BJ (cell line): Measurements from ENCODE around the gene RIMBP2. TPM values are rescaled to one million over a fixed set of nuclear protein-coding genes. Genes with fewer than 3 reads are reported as not detected.

ENCODE experiments used
- CTCF ChIA-PET: fragments of 350-600 bp; formaldehyde crosslinking; extraction: SDS; loops from one replicate; lab custom pipeline; 2021; ENCODE audit warnings: antibody characterized with exemption, inconsistent platforms; lab: Yijun Ruan, JAX
- POLR2A ChIA-PET: fragments of 300-600 bp; sonication (Branson Sonifier 250); formaldehyde crosslinking; extraction: SDS; loops from one replicate; lab custom pipeline; 2021; ENCODE audit warnings: antibody characterized with exemption; lab: Charles Lee
- DNase-seq: peaks from one replicate; pipeline ENCODE4 v3.0.0-alpha.2; 2011; ENCODE audit warnings: low read depth
- H3K27me3 ChIP-seq: 2 replicates; pipeline ENCODE4 v1.6.0; 2011; ENCODE audit warnings: low read length; ENCODE audit not compliant: control insufficient read depth, insufficient read depth
- H3K36me3 ChIP-seq: 2 replicates; pipeline ENCODE4 v1.5.1; 2011; ENCODE audit warnings: low read length; ENCODE audit not compliant: control insufficient read depth, insufficient read depth
- H3K4me3 ChIP-seq: 2 replicates; pipeline ENCODE4 v1.5.1; 2011; ENCODE audit warnings: low read depth, mild to moderate bottlenecking, control low read depth, low read length
- polyA plus RNA-seq: library from polyadenylated mRNA; depleted of rRNA; stranded (reverse); fragments of >200 nt; gene quantifications from 2 replicates; pipeline ENCODE4 v1.2.3, GENCODE V29; 2011
- TF ChIP-seq, protein P1 (sequence below): IDR thresholded peaks from 2 replicates; pipeline ENCODE4 v1.5.1; 2011; ENCODE audit warnings: low read depth, mild to moderate bottlenecking, control low read depth, inconsistent platforms, low read length, moderate library complexity; ENCODE audit not compliant: insufficient read depth

RIMBP2 gene
- polyA plus RNA-seq, 1 experiment = 0.05 TPM

GRCh38 chr12:130468700-130469245 is 247.3 kb downstream of the RIMBP2 start:
- ChIA-PET CTCF (no interaction called here), POLR2A (no interaction called here)
- Histone ChIP-seq H3K4me3 (no peak overlapping the region), H3K27me3 (no peaks in the 10 kb centered on the region), H3K36me3 (no peaks in the 10 kb centered on the region)
- no peak for DNase-seq
- TF ChIP-seq, protein P1, sequence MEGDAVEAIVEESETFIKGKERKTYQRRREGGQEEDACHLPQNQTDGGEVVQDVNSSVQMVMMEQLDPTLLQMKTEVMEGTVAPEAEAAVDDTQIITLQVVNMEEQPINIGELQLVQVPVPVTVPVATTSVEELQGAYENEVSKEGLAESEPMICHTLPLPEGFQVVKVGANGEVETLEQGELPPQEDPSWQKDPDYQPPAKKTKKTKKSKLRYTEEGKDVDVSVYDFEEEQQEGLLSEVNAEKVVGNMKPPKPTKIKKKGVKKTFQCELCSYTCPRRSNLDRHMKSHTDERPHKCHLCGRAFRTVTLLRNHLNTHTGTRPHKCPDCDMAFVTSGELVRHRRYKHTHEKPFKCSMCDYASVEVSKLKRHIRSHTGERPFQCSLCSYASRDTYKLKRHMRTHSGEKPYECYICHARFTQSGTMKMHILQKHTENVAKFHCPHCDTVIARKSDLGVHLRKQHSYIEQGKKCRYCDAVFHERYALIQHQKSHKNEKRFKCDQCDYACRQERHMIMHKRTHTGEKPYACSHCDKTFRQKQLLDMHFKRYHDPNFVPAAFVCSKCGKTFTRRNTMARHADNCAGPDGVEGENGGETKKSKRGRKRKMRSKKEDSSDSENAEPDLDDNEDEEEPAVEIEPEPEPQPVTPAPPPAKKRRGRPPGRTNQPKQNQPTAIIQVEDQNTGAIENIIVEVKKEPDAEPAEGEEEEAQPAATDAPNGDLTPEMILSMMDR = no peak

DNA sequence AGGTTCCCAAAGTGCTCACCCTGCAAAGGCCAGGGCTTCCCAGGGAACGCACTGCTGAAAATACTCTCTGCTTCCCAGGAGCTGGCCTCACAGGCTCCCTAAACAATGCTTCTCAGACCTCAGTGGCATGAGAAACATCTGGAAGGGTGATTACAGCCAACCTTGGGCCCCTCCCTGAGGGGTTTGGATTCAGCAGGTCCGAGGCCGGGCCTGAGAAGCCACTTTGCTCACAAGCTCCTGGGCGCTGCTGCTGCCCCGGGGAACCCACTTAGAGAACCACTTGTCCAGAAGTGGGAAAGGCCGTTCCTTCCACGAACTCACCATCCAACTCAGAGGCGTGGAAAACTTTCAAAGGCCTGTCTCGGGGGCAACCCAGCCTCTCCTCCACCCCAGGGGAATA is 247.9 kb downstream of the RIMBP2 start:
- TF ChIP-seq, protein P1 = no peak
- ChIA-PET POLR2A (no interaction called here), CTCF (no interaction called here)
- DNase-seq = no peak
- no peaks in the 10 kb centered on the region for H3K36me3 ChIP-seq
- no peaks in the 10 kb centered on the region for H3K27me3 ChIP-seq
- H3K4me3 ChIP-seq = no peak overlapping the region

DNA sequence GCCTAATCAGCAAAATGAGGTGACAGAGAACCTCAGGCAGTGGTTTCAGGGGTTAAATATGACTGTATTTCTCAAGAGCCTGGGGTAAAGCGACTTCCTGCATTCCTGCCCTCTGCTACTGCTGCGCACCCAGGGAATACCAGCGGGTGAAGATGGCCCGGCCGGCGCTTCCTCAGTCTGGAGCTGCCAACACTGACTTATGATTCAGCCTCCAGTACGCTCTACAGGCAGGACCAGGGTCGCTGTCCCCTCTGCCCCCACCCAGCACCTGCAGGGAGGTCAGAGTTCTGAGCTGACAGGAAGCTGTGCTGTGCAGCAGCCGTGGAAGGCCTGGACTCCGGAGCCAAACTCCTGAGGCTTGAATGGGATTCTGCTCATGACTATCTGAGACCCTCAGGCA is 250.5 kb downstream of the RIMBP2 start:
- H3K27me3 ChIP-seq = no peaks in the 10 kb centered on the region
- H3K4me3 ChIP-seq = no peak overlapping the region
- ChIA-PET CTCF (no interaction called here), POLR2A (no interaction called here)
- TF ChIP-seq, protein P1 = no peak
- DNase-seq = no peak
- H3K36me3 ChIP-seq = no peaks in the 10 kb centered on the region

- CTCF ChIA-PET = no interaction called here
- Histone ChIP-seq H3K27me3 (no peaks in the 10 kb centered on the region), H3K4me3 (no peak overlapping the region), H3K36me3 (no peaks in the 10 kb centered on the region)
- DNase-seq = no peak
- POLR2A ChIA-PET = no interaction called here
- TF ChIP-seq, protein P1 = no peak
Measured at GRCh38 chr12:130465046-130465445, 251.1 kb downstream of the RIMBP2 start.

GRCh38 chr12:130463818-130464670 is 252.1 kb downstream of the RIMBP2 start:
- no peaks in the 10 kb centered on the region for H3K36me3 ChIP-seq
- ChIA-PET CTCF (no interaction called here), POLR2A (no interaction called here)
- TF ChIP-seq, protein P1 = no peak
- H3K4me3 ChIP-seq = no peak overlapping the region
- DNase-seq = no peak
- no peaks in the 10 kb centered on the region for H3K27me3 ChIP-seq
